Ascending aorta (tissue), 2 donors: Measurements from ENCODE around the gene RASD2. TPM values are rescaled to one million over a fixed set of nuclear protein-coding genes. Genes with fewer than 3 reads are reported as not detected.
"Not testable (repeated sequence)": the region's sequence is repeated elsewhere in the genome, so short reads cannot be mapped to it uniquely, and the experiment has no call there.

ENCODE experiments used
- DNase-seq, 2 donors: peaks; one replicate each; pipeline ENCODE4 v3.0.0-alpha.2; 2019; ENCODE audit warnings: low spot score in 2 of 2
- H3K27ac ChIP-seq, 2 donors: fragments of 200-600 bp; sonication (generic); one replicate each; pipeline ENCODE4 v1.5.1; 2016 to 2017; ENCODE audit warnings: mild to moderate bottlenecking in 1 of 2
- H3K27me3 ChIP-seq: fragments of 200-600 bp; sonication (generic); one replicate; pipeline ENCODE4 v1.5.1; 2017
- H3K36me3 ChIP-seq, 2 donors: fragments of 200-600 bp; sonication (generic); one replicate each; pipeline ENCODE4 v1.5.1; 2016
- H3K4me1 ChIP-seq, 2 donors: fragments of 200-600 bp; sonication (generic); one replicate each; pipeline ENCODE4 v1.5.1; 2016 to 2017; ENCODE audit warnings: mild to moderate bottlenecking in 1 of 2
- H3K4me3 ChIP-seq, 2 donors: fragments of 200-600 bp; sonication (generic); one replicate each; pipeline ENCODE4 v1.5.1; 2016 to 2017; ENCODE audit warnings: mild to moderate bottlenecking in 1 of 2
- H3K9me3 ChIP-seq, 2 donors: fragments of 200-600 bp; sonication (generic); one replicate each; pipeline ENCODE4 v1.5.1; 2016
- CTCF ChIP-seq, 3 experiments: fragments of 200-600 bp in 2 of 3; fragments of 450-650 bp in 1 of 3; sonication (generic) in 2 of 3; IDR thresholded peaks; one replicate each; pipeline ENCODE4 v1.5.1; 2016 to 2019; ENCODE audit warnings: antibody characterized with exemption in 3 of 3, mild to moderate bottlenecking in 1 of 3, moderate library complexity in 1 of 3
- intact Hi-C: fragments of 100-400 bp; cut with DNase I; formaldehyde crosslinking; loops from one replicate; pipeline ENCODE4 v1.15.1; 2023
- total RNA-seq: library from RNA; depleted of rRNA; stranded (reverse); fragments of >200 nt; gene quantifications from one replicate; pipeline ENCODE4 v1.1.0, GENCODE V29; 2016

RASD2 gene
- total RNA-seq, 1 donor from 2014 or later = 6.6 TPM

DNA sequence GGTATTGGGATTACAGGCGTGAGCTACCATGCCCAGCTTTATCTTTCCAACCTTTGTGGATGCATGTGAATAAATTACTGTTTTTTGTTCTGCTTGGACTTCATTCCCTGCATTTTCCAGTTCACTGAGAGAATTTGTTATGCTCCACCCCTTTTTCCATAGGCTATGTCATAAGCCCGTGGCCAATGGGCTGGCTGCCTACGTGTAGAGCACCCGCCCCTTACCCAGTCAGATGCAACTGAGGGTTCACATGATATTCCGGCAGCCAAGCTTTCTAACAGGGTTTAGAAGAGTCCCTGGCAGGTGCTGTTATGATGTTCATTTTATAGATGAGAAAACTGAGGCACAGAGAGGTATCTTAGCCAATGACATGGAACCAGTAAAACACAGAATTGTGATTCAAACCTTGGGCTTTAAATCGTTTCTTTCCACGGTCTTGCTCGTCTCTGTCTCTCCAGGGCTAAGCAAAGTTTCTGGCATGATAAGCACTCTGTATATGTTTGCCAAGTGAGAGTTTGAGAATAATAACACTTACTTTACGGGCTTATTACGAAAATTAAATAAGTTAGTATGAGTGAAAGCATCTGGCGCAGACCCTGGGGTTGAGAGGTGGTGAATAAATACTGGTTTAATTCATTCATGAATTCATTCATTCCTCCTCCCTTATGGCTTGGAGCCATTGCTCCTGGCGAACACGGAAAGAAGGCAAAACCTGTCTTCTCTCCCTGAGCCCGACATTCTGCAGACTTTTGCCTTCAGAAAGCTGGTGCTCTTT, 42.4 kb upstream of the RASD2 start:
- no peaks in the 10 kb centered on the region for H3K27me3 ChIP-seq
- H3K4me3 ChIP-seq = no peak overlapping the region
- no peaks in the 10 kb centered on the region for H3K9me3 ChIP-seq
- no peak for DNase-seq
- H3K27ac ChIP-seq = no peak overlapping the region
- H3K4me1 ChIP-seq = no peaks in the 10 kb centered on the region
- TF ChIP-seq CTCF (IDR thresholded peaks at IDR 0.05) = no peak
- intact Hi-C loops = no loop called here
- H3K36me3 ChIP-seq = no peaks in the 10 kb centered on the region

- no peak for TF ChIP-seq CTCF (IDR thresholded peaks at IDR 0.05)
- Histone ChIP-seq H3K36me3 (no peaks in the 10 kb centered on the region), H3K27ac (no peak overlapping the region), H3K4me3 (no peak overlapping the region), H3K9me3 (no peaks in the 10 kb centered on the region), H3K27me3 (no peaks in the 10 kb centered on the region), H3K4me1 (no peaks in the 10 kb centered on the region)
- no peak for DNase-seq
- intact Hi-C loops = no loop called here
Measured at GRCh38 chr22:35502836-35503235, 37.8 kb upstream of the RASD2 start.

DNA sequence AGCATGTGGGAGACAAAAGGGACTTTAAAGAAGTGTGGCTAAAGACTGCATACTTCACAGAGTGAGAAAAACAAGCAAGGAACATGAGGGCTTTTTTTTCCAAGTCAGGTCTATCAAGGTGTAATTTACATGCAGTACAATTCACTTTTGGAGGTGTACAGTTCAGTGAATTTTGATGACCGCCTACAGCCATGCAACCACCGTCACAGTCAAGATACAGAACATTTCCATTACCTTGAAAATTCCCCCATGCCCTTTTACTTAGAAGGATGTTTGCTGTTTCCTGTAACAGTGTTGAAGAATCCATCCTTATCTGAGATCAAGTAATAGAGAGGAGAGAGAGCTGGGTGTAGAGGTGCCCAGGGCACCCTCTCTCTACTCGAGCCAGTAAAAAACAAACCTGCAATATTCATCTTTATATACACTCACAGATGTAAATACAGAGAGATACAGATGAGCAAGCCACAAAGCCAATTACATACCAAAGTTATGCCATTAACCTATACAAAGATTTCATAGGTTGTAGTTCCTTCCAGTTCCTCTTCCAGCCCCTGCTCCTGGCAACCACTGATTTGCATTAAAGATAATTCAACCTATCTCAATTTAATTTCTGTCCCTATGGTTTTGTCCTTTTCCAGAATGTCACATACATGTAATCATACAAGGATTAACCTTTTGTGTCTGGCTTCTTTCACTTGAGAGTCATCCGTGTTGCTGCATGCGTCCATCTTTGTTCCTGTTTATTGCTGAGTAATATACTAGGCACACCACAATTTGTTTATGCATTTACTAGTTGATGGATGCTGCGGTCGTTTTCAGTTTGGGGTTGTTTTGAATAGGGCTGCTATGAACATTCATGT, 35.0 kb upstream of the RASD2 start:
- H3K9me3 ChIP-seq = no peaks in the 10 kb centered on the region
- no peak overlapping the region for H3K4me3 ChIP-seq
- H3K4me1 ChIP-seq = no peaks in the 10 kb centered on the region
- no peak overlapping the region for H3K27ac ChIP-seq
- no peak for TF ChIP-seq CTCF (IDR thresholded peaks at IDR 0.05)
- intact Hi-C loops = no loop called here
- DNase-seq = no peak
- H3K36me3 ChIP-seq = no peaks in the 10 kb centered on the region
- H3K27me3 ChIP-seq = no peaks in the 10 kb centered on the region

DNA sequence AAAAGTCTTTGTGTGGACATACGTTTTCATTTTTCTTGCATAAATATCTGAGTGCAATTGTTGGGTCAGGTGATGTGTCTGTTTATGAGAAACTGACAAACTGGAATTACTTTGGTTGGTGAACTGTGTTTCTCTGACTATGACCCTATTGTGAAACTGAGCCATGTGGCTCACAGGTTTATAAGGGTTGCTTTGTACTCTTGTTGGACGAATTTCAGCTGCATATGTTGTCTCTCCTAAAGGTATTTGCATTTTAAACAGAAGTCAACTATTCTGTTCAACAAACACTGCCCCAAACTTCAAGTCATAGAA, 34.4 kb upstream of the RASD2 start:
- TF ChIP-seq CTCF (IDR thresholded peaks at IDR 0.05) = no peak
- H3K4me1 ChIP-seq = no peaks in the 10 kb centered on the region
- no peak overlapping the region for H3K4me3 ChIP-seq
- intact Hi-C loops = no loop called here
- no peak overlapping the region for H3K27ac ChIP-seq
- no peaks in the 10 kb centered on the region for H3K27me3 ChIP-seq
- no peaks in the 10 kb centered on the region for H3K36me3 ChIP-seq
- no peaks in the 10 kb centered on the region for H3K9me3 ChIP-seq
- DNase-seq = no peak

DNA sequence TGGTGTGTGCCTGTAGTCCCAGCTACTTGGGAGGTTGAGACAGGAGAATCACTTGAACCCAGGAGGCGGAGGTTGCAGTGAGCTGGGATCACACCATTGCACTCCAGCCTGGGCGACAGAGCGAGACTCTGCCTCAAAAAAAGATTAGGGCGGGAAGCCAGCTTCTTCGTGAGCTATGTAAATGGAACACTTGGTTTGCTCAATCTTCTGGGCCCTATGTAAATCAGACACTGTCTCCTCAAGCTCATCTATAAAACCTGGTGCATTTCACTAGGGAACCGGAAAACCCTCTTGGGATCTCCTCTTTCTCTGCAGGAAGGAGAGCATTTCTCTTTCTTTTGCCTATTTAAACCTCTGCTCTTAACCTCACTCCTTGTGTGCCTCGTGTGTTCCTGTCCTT, 32.8 kb upstream of the RASD2 start:
- H3K27ac ChIP-seq, H3K36me3 ChIP-seq, H3K4me3 ChIP-seq, H3K4me1 ChIP-seq, DNase-seq, H3K9me3 ChIP-seq, intact Hi-C loops, H3K27me3 ChIP-seq: not testable (repeated sequence)

DNA sequence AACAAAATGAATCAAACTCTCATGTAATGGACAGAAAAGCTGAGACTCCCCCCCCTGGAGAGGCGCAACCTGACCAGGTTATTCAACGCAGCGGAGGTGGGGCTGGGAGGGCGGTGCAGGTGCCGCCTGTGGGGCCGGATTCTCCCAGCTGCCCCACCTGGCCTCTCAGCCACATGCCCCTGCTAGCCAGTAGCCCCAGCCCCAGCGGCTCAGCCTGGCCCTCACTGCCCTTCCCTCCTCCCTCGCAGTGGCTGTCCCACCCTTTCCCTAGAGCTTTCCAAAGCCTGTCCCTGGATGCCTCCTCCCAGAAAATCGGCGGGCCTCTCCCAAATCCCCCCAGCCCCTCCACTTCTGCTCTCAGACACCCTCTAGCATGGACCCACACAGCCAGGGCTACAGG, 31.2 kb upstream of the RASD2 start:
- Histone ChIP-seq H3K36me3 (no peaks in the 10 kb centered on the region), H3K9me3 (no peaks in the 10 kb centered on the region), H3K27me3 (no peaks in the 10 kb centered on the region), H3K27ac (no peak overlapping the region), H3K4me1 (no peaks in the 10 kb centered on the region), H3K4me3 (no peak overlapping the region)
- no peak for TF ChIP-seq CTCF (IDR thresholded peaks at IDR 0.05)
- DNase-seq = no peak
- intact Hi-C loops = no loop called here
